Measurements from ENCODE around the gene COL4A3.
"Not testable (repeated sequence)": the region's sequence is repeated elsewhere in the genome, so short reads cannot be mapped to it uniquely, and the experiment has no call there.

COL4A3 gene

GRCh38 chr2:227160164-227160563 lies 4.3 kb upstream of the COL4A3 start:
- DNase-seq: no peak

- DNase-seq: no peak
These were observed 2.5 kb upstream of the COL4A3 start for GRCh38 chr2:227161947-227162346.

GRCh38 chr2:227163485-227163997 lies 883 bp upstream of the COL4A3 start:
- DNase-seq: no peak

DNA sequence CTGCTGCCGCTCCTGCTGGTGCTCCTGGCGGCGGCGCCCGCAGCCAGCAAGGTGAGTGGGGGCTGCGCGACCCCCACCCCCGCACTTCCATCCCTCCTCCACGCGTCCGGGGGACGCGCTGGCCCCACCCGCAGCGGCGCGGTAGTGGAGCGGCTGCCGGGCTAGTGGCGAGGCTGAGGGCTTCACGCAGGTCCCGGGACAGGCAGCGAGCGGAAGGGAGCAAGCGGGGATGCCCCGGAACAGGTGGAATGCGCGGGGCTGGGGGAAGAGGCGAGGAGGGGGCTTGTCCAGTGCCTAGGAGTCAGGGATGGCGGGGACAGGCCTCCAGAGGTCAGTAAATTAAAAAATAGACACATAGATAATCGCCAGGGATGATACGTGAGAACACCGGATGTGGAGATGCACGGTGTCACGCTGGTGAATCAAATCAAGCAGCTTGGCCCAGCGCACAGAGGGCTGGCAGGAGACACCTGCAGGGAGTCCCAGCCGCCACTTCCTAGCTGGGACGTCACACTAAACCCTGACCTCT lies 403 bp downstream of the COL4A3 start:
- DNase-seq: no peak

DNA sequence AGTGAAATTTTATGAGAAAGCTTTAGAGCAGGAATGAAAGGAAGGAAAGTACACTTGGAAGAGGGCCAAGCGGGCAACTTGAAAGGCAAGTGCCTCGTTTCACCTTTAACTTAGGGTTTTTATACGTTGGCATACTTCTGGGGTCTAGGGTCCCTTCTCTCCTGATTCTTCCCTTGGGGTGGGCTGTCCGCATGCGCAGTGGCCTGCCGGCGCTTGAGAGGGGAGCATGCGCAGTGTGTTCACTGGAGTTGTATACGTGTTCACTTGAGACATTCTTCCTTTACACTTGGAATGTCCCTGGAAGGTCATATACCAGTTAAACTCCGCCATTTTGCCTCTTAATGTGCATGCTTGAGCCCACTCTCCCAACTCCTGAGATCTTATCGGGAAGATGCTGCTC lies 7.4 kb downstream of the COL4A3 start:
- DNase-seq: not testable (repeated sequence)

DNA sequence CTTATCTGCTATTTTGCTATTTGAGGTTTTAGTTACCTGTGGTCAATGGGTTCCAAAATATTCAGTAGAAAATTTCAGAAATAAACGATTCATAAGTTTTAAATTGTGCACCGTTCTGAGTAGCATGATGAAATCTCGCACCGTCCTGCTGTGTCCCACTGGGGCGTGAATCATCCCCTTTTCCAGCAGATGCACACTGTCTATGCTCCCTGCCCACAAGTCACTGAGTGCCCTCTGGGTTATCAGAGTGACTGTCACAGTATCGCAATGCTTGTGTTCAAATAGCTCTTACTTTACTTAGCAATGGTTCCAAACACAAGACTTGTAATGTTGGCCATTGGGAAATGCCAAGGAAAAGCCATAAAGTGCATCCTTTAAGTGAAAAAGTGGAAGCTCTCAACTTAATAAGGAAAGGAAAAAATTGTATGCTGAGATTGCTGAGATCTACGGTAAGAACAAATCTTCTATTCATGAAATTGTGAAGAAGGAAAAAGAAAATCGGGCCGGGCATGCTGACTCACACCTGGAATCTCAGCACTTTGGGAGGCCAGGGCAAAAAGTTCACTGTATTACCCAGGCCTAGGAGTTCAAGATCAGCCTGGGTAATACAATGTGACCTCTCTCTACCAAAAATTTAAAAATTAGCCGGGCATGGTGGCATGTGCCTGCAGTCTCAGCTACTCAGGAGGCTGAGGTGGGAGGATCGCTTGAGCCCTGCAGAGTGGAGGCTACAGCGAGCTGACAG lies 13.3 kb downstream of the COL4A3 start:
- no peak for DNase-seq

- no peak for DNase-seq
These were observed 15.7 kb downstream of the COL4A3 start for GRCh38 chr2:227179988-227180685.

DNA sequence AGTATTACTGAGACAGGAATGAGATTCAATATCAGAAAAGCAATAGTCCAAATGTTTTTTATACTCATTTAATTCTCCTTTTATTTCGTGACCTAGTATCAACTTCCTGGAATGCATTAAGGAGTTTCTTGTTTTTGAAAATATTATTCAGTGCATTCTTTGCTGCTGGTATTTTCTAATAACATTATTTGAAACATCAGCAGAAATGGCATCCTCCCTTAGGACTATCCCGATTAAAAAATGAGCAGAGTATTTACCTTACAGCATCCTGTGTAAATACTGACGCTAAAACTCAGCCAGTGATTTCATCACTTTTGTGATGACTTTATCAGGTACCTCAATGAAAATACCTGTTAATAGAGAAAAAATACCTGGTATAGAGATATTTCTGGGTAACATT lies 16.3 kb downstream of the COL4A3 start:
- DNase-seq: no peak

GRCh38 chr2:227182765-227183164 lies 18.3 kb downstream of the COL4A3 start:
- DNase-seq: no peak

- no peak for DNase-seq
These were observed 19.4 kb downstream of the COL4A3 start for GRCh38 chr2:227183657-227184367.

DNA sequence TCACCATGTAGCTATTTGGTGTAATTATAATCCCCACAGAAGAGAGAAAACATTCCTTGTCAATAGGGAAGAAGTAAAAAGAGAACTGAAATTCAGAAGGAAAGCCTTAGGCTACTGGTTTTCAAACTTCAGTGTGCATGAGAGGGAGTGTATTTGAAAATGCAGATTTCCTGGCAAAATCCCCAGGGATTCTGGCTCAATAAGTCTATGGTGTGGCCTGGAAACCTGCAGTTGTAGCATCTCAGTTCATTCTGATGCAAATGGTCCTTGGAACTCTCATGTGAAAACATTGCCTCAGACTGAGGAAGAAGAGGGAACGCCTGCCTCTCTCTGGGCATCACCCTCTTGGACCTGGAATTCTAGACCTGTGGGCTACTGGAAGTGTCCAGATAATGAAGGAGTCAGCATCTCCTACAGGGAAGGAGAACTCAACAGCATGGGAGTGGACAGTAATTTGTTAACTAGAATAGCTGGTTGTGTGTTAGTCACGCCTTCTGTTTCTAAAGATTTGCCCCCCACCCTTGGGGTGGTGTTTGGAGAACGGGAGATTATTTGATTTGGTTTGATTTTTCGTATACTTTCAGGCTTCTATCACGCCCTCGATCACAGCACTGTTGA lies 21.3 kb downstream of the COL4A3 start:
- no peak for DNase-seq

DNA sequence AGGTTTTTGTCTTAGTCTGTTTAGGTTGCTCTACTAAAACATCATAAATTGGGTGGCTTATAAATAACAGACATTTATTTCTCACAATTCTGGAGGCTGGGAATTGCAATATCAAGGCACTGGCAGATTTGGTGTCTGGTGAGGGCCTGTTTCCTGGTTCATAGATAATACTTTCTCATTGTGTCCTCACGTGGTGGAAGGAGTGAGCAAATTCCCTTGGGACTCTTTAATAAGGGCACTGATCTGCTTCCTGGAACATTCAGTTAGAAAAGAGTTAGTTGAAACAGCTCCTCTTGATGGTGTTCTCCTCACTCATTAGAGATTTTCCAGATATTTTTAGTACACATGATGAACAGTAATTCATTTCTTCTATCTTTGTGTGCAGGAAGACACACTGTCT lies 22.3 kb downstream of the COL4A3 start:
- DNase-seq: no peak

- DNase-seq: no peak
These were observed 23.9 kb downstream of the COL4A3 start for GRCh38 chr2:227188292-227188691.

DNA sequence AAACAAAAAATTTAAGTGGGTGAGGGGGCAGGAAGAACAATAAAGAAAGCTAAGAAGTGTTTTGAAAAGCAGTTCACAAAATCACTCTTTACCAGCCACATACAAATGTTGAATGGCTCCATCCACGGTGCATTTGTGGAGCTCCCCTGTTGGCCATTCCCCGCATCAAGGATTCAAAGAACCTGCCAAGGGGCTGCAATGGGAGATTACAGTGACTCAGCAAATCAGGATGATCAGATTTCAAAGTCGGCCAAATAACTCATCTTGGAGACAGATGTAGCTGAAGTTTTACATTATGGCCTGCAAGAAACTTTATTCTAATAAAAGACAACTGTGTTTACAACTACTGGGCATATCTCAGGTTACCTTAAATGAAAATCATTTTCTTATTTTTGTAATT lies 26.9 kb downstream of the COL4A3 start:
- DNase-seq: no peak

DNA sequence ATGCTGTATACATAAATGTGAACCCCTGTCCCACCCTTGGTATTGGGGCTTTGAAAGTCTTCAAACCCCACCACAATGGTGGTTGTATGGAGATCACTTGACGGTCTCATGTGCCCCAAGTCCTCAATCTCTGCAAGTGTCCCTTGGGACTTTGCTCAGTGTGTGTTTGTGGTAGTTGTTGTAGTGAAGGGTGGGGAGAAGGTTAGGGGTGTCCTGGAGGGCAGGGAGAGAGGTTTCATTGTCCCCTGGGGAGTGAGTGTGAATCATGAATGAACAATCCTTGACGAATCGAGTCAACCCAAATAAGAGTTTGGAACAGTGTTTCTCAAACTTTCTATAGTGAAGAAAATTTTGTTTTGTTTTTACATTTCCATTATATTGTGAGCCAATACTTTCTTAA lies 28.1 kb downstream of the COL4A3 start:
- no peak for DNase-seq

- no peak for DNase-seq
These were observed 29.8 kb downstream of the COL4A3 start for GRCh38 chr2:227194219-227194618.

DNA sequence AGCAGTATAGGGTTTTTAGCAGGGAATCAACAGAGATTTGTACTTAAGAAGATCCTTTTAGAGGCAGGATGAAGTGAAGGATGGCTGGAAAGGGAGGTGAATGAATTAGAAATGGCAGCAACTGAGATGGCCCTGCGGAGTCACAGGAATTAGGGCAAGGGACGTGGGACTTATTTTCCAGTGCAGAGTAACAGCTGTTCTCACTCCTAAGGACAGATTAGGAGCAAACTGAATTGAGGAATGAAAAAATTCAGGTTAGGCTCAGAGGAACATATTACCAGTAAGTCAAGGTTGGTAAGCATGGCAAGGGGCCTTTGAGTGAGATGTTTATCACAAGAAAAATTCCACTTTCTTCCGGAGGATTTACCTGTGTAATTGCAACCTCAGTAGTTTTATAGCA lies 34.4 kb downstream of the COL4A3 start:
- DNase-seq: no peak

DNA sequence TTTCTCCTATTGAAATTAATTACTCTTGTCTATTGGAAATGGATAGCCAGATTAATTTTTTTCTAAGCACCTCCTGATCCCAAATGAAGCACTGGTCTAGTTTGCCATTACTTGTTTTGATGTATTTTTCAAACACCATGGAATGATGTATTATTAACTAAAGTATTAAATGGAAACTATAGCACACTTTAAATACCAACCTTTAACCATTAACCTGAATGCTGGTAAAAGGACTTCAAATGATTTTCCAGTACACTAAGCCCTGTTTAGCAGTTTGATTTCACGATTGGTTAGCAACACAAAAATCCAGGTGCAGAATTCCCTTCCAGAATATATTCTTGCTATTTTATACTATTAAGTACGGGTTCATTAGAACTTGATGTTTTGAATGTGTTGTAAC lies 37.3 kb downstream of the COL4A3 start:
- DNase-seq: no peak

DNA sequence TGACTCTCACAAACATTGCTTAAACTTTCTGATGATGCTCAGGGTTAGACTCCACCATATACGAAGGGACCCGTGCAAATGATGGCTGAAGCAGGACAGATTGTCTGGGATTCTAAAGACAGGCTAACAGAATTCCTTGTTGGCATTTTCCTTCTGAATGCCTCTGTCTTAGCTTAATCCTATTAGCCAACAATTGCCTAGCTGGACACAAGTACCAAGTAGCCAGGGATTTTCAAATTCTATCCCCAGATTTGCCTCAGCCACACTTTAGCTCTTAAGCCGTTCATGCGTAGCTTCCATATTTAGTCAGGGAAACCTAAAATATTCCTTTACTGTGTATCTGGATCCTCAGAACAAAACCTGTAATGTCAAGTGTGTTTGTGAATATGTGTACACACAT lies 40.0 kb downstream of the COL4A3 start:
- DNase-seq: no peak

DNA sequence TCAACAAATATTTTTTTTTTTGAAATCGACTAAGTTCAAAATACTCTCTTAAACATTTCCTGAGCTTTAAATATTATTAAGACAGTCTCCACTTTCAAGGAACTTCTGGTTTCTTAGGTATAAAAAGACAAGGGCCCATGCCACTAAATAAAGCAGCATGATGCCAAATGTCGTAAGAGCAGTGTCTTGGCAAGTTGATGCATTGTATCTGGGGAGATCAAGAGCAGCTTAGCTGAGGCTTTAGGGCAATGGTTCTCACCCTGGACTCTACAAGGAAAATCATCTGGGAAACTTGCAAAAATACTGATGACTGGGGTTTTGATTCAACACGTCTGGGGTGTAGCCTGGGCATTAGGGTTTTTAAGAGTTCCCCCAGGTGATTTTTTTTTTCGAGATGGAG lies 41.3 kb downstream of the COL4A3 start:
- no peak for DNase-seq

GRCh38 chr2:227206406-227206805 lies 42.0 kb downstream of the COL4A3 start:
- DNase-seq: no peak

- no peak for DNase-seq
These were observed 43.1 kb downstream of the COL4A3 start for GRCh38 chr2:227207573-227207972.

GRCh38 chr2:227214622-227215041 lies 50.2 kb downstream of the COL4A3 start:
- no peak for DNase-seq
